Measurements from ENCODE around the gene DLEC1. TPM values are rescaled to one million over a fixed set of nuclear protein-coding genes. Genes with fewer than 3 reads are reported as not detected.

The DLEC1 gene
- total RNA-seq, 1 experiment from 2014 or later = not detected

DNA sequence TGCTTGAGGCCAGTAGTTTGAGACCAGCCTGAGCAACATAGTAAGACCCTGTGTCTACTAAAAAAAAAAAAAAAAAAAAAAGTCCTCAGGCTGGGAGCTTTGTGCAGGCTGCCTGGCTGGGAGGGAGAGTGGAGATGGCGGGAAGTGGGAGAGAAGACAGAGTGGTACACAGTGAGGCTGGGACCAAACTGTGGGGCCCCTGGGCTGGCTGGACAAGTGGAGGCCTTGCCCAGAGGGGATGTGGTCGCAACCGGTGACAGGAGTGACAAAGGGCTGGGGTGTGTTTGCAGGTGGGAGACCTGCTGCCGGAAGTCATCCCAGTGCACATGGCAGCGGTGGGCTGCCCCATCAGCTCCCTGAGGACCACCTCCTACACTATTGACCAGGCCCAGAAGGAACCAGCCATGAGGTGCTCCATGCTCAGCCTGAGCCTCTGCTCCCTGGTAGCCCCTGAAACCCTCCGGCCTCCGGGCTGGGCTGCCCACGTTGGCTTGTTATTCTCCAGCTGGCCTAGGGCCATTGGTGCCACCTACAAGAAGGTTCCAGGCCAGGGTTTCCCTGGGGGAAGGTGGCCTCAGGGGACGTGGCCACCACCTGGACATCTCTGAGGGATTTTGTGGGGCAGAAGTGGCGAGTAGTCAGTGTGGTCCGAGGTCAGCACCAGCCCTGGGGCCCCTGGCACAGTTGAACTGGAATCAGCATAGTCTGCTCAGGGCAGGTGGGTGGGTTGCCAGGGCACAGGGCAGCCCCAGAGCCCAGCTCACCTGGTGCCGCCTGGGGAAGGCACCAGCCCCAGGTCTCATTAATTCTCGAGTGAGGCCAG lies 75.3 kb downstream of the DLEC1 start:
- POLR2A ChIA-PET = no interaction called here
- intact Hi-C loops (cut with micrococcal nuclease; ENCODE audit: unreplicated experiment) = no loop called here

DNA sequence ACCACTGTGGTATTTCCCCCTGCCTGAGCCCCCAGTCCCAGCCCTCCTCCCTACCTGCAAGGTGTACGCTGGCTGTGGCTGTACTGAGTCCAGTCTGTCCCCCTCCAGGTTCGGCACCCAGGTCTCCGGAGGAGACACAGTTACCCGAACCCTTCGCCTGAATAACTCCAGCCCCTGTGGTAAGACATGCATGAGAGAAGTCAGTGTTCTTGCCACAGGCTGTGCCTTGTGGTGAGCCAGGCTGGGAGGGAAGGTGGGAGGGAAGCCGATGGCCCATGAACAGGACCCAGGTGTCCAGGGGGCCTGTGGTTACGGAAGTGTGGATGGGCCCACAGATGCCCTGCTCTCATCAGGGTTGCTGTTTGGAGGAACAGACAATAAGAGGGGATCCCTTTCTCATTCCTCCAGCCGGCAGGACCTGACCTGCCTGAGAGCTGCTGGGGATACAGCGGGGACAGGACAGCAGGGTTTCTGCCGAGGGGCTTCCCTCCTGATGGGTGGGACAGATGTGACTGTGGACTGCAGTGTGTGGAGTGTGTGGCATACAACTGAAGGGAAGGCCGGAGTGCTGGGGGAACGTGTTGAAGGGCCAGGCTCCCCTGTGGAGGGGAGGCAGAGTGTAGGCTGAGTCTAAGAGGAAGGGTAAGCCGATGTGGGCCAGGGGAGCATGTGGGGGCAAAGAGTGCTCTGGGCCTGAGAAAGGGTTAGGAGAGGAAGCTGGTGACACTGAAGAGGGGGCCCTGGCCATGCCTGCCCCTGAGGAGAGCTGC lies 76.1 kb downstream of the DLEC1 start:
- Histone ChIP-seq H3K9me3 (ENCODE audit: control insufficient read depth, insufficient read depth, low read depth, low read length) (no peaks in the 10 kb centered on the region), H3K27me3 (ENCODE audit: control insufficient read depth, insufficient read depth, low read length) (no peaks in the 10 kb centered on the region), H3K27ac (ENCODE audit: low read length) (no peak overlapping the region), H3K36me3 (ENCODE audit: control insufficient read depth, insufficient read depth, low read length) (no peaks in the 10 kb centered on the region), H3K4me3 (ENCODE audit: low read depth in 2 of 2, low read length in 2 of 2) (no peak overlapping the region), H3K4me1 (ENCODE audit: control insufficient read depth, insufficient read depth, low read length) (no peaks in the 10 kb centered on the region)
- DNase-seq (ENCODE audit: low read depth, low spot score) (no peak), ATAC-seq (no peak)
- POLR2A ChIA-PET = no interaction called here
- no TSS peak for BruUV-seq (replicated peaks)
- intact Hi-C loops (cut with micrococcal nuclease; ENCODE audit: unreplicated experiment) (no loop called here), in situ Hi-C loops (cut with HindIII; ENCODE audit: low pct_unique_long_range_greater_than_20kb, low sequenced_read_pairs) (no loop called here)
- CTCF ChIA-PET = no interaction called here
- TF ChIP-seq POLR2AphosphoS5 (IDR thresholded peaks at IDR 0.05; ENCODE audit: low read depth, low read length) (no peak), TCF7L2 (IDR thresholded peaks at IDR 0.05; ENCODE audit: low read depth, low read length) (no peak), SIN3A (IDR thresholded peaks at IDR 0.05; ENCODE audit: borderline replicate concordance, insufficient read depth, low read depth, low read length) (no peak)
- TF ChIP-seq, protein P1, sequence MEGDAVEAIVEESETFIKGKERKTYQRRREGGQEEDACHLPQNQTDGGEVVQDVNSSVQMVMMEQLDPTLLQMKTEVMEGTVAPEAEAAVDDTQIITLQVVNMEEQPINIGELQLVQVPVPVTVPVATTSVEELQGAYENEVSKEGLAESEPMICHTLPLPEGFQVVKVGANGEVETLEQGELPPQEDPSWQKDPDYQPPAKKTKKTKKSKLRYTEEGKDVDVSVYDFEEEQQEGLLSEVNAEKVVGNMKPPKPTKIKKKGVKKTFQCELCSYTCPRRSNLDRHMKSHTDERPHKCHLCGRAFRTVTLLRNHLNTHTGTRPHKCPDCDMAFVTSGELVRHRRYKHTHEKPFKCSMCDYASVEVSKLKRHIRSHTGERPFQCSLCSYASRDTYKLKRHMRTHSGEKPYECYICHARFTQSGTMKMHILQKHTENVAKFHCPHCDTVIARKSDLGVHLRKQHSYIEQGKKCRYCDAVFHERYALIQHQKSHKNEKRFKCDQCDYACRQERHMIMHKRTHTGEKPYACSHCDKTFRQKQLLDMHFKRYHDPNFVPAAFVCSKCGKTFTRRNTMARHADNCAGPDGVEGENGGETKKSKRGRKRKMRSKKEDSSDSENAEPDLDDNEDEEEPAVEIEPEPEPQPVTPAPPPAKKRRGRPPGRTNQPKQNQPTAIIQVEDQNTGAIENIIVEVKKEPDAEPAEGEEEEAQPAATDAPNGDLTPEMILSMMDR (IDR thresholded peaks at IDR 0.05) = no peak
- TF ChIP-seq, protein P2, sequence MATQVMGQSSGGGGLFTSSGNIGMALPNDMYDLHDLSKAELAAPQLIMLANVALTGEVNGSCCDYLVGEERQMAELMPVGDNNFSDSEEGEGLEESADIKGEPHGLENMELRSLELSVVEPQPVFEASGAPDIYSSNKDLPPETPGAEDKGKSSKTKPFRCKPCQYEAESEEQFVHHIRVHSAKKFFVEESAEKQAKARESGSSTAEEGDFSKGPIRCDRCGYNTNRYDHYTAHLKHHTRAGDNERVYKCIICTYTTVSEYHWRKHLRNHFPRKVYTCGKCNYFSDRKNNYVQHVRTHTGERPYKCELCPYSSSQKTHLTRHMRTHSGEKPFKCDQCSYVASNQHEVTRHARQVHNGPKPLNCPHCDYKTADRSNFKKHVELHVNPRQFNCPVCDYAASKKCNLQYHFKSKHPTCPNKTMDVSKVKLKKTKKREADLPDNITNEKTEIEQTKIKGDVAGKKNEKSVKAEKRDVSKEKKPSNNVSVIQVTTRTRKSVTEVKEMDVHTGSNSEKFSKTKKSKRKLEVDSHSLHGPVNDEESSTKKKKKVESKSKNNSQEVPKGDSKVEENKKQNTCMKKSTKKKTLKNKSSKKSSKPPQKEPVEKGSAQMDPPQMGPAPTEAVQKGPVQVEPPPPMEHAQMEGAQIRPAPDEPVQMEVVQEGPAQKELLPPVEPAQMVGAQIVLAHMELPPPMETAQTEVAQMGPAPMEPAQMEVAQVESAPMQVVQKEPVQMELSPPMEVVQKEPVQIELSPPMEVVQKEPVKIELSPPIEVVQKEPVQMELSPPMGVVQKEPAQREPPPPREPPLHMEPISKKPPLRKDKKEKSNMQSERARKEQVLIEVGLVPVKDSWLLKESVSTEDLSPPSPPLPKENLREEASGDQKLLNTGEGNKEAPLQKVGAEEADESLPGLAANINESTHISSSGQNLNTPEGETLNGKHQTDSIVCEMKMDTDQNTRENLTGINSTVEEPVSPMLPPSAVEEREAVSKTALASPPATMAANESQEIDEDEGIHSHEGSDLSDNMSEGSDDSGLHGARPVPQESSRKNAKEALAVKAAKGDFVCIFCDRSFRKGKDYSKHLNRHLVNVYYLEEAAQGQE (IDR thresholded peaks at IDR 0.05; ENCODE audit: insufficient read depth in 1 of 2, low read depth in 2 of 2, low read length in 1 of 2) = no peak

More for the DNA sequence above, 75.3 kb downstream of the DLEC1 start:
- H3K9me3 ChIP-seq (ENCODE audit: control insufficient read depth, insufficient read depth, low read depth, low read length) = no peaks in the 10 kb centered on the region
- TF ChIP-seq SIN3A (IDR thresholded peaks at IDR 0.05; ENCODE audit: borderline replicate concordance, insufficient read depth, low read depth, low read length) = no peak
- TF ChIP-seq, protein P1 (IDR thresholded peaks at IDR 0.05) = no peak
- DNase-seq (ENCODE audit: low read depth, low spot score) (no peak), ATAC-seq (no peak)
- CTCF ChIA-PET = no interaction called here
- no peaks in the 10 kb centered on the region for H3K27me3 ChIP-seq (ENCODE audit: control insufficient read depth, insufficient read depth, low read length)
- H3K36me3 ChIP-seq (ENCODE audit: control insufficient read depth, insufficient read depth, low read length) = no peaks in the 10 kb centered on the region
- no TSS peak for BruUV-seq (replicated peaks)
- no peak overlapping the region for H3K27ac ChIP-seq (ENCODE audit: low read length)
- H3K4me1 ChIP-seq (ENCODE audit: control insufficient read depth, insufficient read depth, low read length) = no peaks in the 10 kb centered on the region
- in situ Hi-C loops (cut with HindIII; ENCODE audit: low pct_unique_long_range_greater_than_20kb, low sequenced_read_pairs) = no loop called here
- H3K4me3 ChIP-seq (ENCODE audit: low read depth in 2 of 2, low read length in 2 of 2) = no peak overlapping the region
